GM12865 (cell line): ENCODE measurements around the gene BMP2K.

Source experiments
- DNase-seq: peaks from one replicate; pipeline ENCODE4 v3.0.0; 2010; ENCODE audit warnings: low read depth
- H3K4me3 ChIP-seq: 2 replicates; pipeline ENCODE4 v1.5.1; 2011; ENCODE audit warnings: mild to moderate bottlenecking, low read depth, low read length, control low read depth
- TF ChIP-seq, protein P1 (sequence below): IDR thresholded peaks from 2 replicates; pipeline ENCODE4 v1.5.1; 2011; ENCODE audit warnings: low read length, control low read depth, low read depth, inconsistent platforms; ENCODE audit not compliant: insufficient read depth; ENCODE audit errors: missing control alignments

The BMP2K gene

DNA sequence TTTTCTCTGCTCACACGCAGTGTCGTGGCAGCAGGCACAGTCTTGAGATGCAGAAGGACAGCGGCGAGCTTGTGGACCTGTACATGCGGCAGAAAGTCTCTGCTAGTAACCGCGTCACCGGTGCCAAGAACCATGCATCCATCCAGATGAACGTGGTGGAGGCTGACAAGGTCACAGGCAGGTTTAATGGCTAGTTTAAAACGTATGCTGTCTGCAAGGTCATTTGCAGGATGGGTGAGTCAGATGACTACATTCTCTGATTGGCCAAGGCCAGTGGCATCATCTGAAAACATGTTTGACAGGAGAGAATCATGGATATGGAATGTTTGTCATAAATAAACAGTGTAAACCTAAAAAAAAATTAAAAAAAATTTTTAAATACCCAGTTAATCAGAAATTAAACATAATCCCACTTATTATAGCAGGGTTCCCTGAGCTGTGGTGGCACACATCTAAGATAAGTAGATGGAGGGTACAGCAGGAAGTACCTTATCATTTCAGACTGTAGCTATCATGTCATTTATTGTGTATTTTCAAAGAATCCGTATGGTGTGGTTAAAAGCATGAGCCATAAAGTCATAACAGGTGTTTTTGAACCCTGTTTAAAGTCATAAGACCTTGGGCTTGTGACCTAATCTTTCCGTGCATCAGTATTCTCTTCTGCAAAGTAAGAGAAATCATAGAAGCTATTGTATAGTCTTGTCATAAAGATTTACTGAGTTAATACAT, 7.5 kb upstream of the BMP2K start:
- H3K4me3 ChIP-seq, result no peak overlapping the region
- TF ChIP-seq, protein P1, sequence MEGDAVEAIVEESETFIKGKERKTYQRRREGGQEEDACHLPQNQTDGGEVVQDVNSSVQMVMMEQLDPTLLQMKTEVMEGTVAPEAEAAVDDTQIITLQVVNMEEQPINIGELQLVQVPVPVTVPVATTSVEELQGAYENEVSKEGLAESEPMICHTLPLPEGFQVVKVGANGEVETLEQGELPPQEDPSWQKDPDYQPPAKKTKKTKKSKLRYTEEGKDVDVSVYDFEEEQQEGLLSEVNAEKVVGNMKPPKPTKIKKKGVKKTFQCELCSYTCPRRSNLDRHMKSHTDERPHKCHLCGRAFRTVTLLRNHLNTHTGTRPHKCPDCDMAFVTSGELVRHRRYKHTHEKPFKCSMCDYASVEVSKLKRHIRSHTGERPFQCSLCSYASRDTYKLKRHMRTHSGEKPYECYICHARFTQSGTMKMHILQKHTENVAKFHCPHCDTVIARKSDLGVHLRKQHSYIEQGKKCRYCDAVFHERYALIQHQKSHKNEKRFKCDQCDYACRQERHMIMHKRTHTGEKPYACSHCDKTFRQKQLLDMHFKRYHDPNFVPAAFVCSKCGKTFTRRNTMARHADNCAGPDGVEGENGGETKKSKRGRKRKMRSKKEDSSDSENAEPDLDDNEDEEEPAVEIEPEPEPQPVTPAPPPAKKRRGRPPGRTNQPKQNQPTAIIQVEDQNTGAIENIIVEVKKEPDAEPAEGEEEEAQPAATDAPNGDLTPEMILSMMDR, result no peak
- DNase-seq, result no peak

DNA sequence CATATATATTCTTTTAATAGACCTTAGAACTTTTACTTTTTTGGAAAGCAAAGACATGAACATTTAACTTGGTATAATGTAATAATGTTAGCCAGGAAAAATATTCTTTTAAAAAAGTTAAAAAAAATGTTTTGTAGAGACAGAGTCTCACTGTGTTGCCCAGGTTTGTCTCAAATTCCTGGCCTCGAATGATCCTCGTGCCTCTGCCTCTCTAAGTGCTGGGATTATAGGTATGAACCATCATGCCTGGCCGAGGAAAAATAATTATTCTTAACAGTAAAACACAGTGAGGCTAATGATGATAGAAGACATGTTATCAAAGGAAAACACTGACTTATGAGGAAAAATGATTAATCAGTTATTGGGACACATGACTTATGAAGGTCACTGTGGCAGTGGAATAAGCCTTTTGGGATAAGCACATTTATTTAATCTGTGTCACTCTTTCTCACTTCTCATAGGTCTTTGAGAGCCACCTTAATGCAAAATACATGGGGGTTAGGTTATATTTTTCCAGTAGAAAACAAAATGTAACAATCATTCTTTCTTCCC, 6.0 kb upstream of the BMP2K start:
- TF ChIP-seq, protein P1, result no peak
- no peak overlapping the region for H3K4me3 ChIP-seq
- no peak for DNase-seq

DNA sequence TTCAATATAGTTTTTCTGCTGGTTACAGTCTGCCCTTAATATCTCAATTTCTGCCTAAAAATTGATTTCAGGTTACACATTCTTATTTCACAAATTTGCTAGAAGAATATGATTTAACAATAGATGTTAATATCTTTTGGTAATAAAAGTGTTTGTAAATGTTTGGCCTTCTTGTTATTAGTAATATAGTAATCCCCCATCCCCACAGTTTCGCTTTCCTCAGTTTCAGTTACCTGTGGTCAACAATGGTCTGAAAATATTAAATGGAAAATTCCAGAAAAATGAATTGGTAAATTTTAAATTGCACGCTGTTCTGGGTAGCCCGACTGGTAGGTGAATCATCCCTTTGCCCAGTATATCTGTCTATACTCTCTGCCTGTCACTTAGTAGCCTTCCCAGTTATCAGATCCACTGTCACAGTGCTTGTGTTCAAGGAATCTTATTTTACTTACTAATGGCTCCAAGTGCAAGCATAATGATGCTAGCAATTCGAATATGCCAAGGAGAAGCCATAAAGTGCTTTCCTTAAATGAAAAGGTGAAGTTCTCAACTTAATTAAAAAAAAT, 3.5 kb upstream of the BMP2K start:
- no peak overlapping the region for H3K4me3 ChIP-seq
- TF ChIP-seq, protein P1, result no peak
- DNase-seq, result no peak

DNA sequence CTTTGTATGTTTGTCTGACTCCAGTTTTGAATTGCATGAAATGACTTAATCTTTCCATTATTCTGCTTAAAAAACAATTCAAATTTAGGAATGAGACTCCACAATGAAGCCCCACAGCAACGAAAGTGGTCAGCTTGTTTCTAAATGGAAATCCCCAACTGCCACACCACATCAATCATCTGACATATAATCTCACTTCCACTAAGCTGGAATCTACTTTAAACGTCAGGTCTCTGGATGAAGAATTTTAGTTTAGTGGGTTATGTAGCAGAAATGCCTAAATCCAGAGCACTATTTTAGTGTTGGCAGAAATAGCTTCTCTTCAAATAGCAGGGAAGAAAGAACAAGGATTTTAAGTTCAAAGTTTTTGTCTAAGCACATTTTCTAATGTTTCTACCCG, 1.7 kb upstream of the BMP2K start:
- TF ChIP-seq, protein P1, result no peak
- DNase-seq, result peak; percentile 66
- no peak overlapping the region for H3K4me3 ChIP-seq

DNA sequence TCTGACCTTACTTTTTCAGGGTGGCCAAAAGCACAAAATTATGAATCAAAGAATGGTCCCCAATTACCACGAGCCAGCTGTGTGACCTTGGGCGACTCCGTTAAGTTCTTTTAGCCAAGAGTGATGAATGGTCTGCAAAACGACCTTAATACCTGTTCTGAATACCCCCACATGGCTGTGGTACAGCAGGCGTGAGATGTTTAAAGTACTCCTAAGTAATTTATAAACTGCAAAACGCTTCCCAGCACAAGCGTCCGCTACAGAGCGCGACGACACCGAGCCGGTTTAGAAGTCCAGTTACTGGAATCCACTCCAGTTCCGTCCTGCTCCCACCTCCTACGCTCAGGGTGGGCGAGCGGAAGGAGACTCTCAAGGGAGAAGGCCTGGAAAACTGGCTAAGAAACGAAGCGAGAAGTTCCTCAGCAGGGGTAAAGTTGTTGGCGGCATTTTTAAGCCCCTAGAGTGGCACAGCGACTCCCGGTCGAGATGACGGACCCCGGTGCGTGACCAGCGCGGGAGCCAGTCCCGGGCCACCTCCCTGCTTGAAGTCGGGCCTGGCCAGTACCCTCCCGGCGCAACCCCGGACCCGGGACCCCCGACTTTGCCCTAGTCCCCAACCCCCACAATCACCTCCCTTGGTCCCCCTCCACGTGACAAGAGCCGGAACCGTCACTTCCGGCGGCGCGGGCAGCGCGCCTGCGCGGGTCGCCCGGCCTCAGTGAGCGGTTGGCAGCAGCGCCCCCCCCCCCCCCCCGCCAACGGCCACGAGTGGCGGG, 659 bp upstream of the BMP2K start:
- TF ChIP-seq, protein P1, result no peak
- DNase-seq, result peak; percentile 91
- H3K4me3 ChIP-seq, result peak overlapping the region; percentile 90

DNA sequence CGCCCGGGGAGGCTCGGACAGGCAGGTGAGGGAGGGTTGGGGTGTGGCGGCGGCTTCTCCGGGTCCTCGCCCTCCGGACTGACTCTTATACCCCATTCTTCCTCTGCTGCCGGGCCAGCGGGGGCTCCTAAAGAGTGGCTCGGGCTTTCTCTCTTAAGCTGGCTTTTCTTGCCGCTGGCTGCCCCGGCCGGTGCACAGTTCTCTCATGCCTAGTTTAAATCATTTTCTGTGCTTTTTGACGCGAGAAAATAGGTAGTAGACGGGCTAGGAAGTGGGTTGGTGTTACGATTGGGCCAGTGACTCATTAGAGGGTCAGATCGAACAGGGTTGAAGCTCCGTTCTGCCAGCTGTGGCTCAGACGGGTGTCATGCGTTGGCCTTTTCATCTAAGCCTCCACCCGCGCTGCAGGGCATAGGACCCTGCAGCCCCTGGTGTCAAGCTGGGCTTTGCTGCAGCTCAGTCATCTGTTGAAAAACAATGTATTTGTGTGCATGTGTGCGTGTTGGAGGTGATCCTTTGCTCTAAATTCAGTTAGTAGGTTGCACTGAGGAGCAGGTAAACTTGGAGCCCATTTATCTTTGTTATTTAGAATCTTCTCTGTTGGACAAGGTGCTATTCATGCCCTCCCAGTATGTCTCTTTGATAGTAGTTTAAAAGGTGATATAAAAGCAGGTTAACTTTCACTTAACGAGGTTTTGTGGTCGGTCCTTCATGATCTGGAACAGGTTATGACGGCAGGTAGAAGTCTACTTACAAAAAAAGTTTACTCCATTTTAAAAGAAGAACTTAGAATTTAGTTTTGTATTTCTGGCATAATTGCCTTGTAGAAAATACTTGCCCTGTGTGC, 802 bp downstream of the BMP2K start:
- H3K4me3 ChIP-seq, result peak overlapping the region; percentile 90
- DNase-seq, result peak; percentile 65
- TF ChIP-seq, protein P1, result no peak
